ENCODE measurements around the gene PRRC2B. TPM values are rescaled to one million over a fixed set of nuclear protein-coding genes. Genes with fewer than 3 reads are reported as not detected.

The PRRC2B gene
- total and polyA plus RNA-seq, 2 of the 13 experiments (the other 11 are each of a cell fraction or from before 2014, with no cell fraction given), result 20.8 to 37.4 TPM

- TF ChIP-seq ZNF407 (CRISPR knock-in tag; IDR thresholded peaks at IDR 0.05; ENCODE audit: not compliant biosample characterization) (no peak), ZNF772 (CRISPR knock-in tag; IDR thresholded peaks at IDR 0.05) (no peak), REL (CRISPR knock-in tag; conservative IDR thresholded peaks at IDR 0.05) (no peak), SRY (CRISPR knock-in tag; IDR thresholded peaks at IDR 0.05) (0 out of 2 replicates have a peak, but pooled peaks have one; percentile 27), KLF13 (CRISPR knock-in tag; IDR thresholded peaks at IDR 0.05) (no peak), KLF11 (CRISPR knock-in tag; IDR thresholded peaks at IDR 0.05) (no peak), ZNF709 (CRISPR knock-in tag; IDR thresholded peaks at IDR 0.05) (no peak), ZFAT (CRISPR knock-in tag; conservative IDR thresholded peaks at IDR 0.05) (no peak), ARID4A (CRISPR knock-in tag; IDR thresholded peaks at IDR 0.05; ENCODE audit: borderline replicate concordance) (peak; percentile 15; the same call in 1 of the 2 replicates), PHF8 (CRISPR knock-in tag; IDR thresholded peaks at IDR 0.05) (no peak), TBX2 (CRISPR knock-in tag; IDR thresholded peaks at IDR 0.05; ENCODE audit: borderline replicate concordance) (peak; percentile 23; the same call in 1 of the 2 replicates), PITX1 (CRISPR knock-in tag; IDR thresholded peaks at IDR 0.05) (0 out of 2 replicates have a peak, but pooled peaks have one; percentile 29), ETV5 (CRISPR knock-in tag; IDR thresholded peaks at IDR 0.05; ENCODE audit: borderline replicate concordance) (0 out of 2 replicates have a peak, but pooled peaks have one; percentile 4)
- TF ChIP-seq, protein P1, sequence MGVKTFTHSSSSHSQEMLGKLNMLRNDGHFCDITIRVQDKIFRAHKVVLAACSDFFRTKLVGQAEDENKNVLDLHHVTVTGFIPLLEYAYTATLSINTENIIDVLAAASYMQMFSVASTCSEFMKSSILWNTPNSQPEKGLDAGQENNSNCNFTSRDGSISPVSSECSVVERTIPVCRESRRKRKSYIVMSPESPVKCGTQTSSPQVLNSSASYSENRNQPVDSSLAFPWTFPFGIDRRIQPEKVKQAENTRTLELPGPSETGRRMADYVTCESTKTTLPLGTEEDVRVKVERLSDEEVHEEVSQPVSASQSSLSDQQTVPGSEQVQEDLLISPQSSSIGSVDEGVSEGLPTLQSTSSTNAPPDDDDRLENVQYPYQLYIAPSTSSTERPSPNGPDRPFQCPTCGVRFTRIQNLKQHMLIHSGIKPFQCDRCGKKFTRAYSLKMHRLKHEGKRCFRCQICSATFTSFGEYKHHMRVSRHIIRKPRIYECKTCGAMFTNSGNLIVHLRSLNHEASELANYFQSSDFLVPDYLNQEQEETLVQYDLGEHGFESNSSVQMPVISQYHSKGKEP (CRISPR knock-in tag; IDR thresholded peaks at IDR 0.05), result no peak
Measured at GRCh38 chr9:131395157-131396098, 1.5 kb downstream of the PRRC2B start (continued).
